Right lobe of liver (tissue), 6 donors: ENCODE data around the gene AURKA. TPM values are rescaled to one million over a fixed set of nuclear protein-coding genes. Genes with fewer than 3 reads are reported as not detected.

Experiments
- ATAC-seq, 4 donors: fragments of 200-7000 bp; cut with Tn5 transposase; one replicate each; pipeline ENCODE4 v1.9.1; 2020; ENCODE audit warnings: mild to moderate bottlenecking in 4 of 4, moderate library complexity in 4 of 4
- DNase-seq, 3 donors: peaks; one replicate each; pipeline ENCODE4 v3.0.0-alpha.2; 2020
- H3K27ac ChIP-seq, 3 donors: fragments of 200-600 bp; one replicate each; pipeline ENCODE4 v1.8.0; 2022
- H3K27me3 ChIP-seq, 2 donors: fragments of 200-600 bp; one replicate each; pipeline ENCODE4 v1.8.0; 2022
- H3K36me3 ChIP-seq, 4 donors: fragments of 200-600 bp; sonication (generic) in 1 of 4; one replicate each; pipeline versions ENCODE4 v1.5.1 to v1.8.0; 2017 to 2022; ENCODE audit warnings: control low read depth in 1 of 4
- H3K4me1 ChIP-seq, 4 donors: fragments of 200-600 bp; sonication (generic) in 1 of 4; one replicate each; pipeline versions ENCODE4 v1.5.1 to v1.8.0; 2017 to 2022; ENCODE audit warnings: control low read depth in 1 of 4
- H3K4me3 ChIP-seq, 3 donors: fragments of 200-600 bp; one replicate each; pipeline ENCODE4 v1.8.0; 2022
- H3K9me3 ChIP-seq, 4 donors: fragments of 200-600 bp; sonication (generic) in 1 of 4; one replicate each; pipeline versions ENCODE4 v1.5.1 to v1.8.0; 2017 to 2022; ENCODE audit warnings: control low read depth in 1 of 4
- POLR2A ChIP-seq: fragments of 450-650 bp; IDR thresholded peaks from one replicate; pipeline ENCODE4 v1.6.1; 2017; ENCODE audit warnings: antibody characterized with exemption, mild to moderate bottlenecking
- WGBS: methylation state at CpG from one replicate; pipeline ENCODE4 v1.1.6; 2018; ENCODE audit warnings: low coverage, low lambda C conversion rate; ENCODE audit not compliant: insufficient coverage; ENCODE audit errors: missing lambda C conversion rate; 5-methylcytosine and 5-hydroxymethylcytosine counted together
- intact Hi-C, 2 donors: fragments of 100-400 bp; cut with DNase I; formaldehyde crosslinking; loops; one replicate each; pipeline versions ENCODE4 v1.11.2 to v1.14.1; 2022
- total RNA-seq, 6 experiments: library from RNA; depleted of rRNA in 2 of 6; stranded (reverse); fragments of >200 nt in 2 of 6; fragmentation: NEBNext Ultra II Directional in 3 of 6; extraction: Animal tissue kit (Norgen Biotek cat#: 25700) in 3 of 6; gene quantifications; one replicate each; pipeline versions ENCODE4 v1.1.0 to v1.2.4, GENCODE V29; 2016 to 2023
- TF ChIP-seq, protein P1 (sequence below), 4 donors: fragments of 200-600 bp in 3 of 4; fragments of 450-650 bp in 1 of 4; IDR thresholded peaks; one replicate each; pipeline versions ENCODE4 v1.5.1 to v1.8.0; 2016 to 2022; ENCODE audit warnings: antibody characterized with exemption in 4 of 4, mild to moderate bottlenecking in 2 of 4
- donor health status: DM: no; HTN: yes; CAD: no.
- donor health status: DM: no; HTN: no; CAD: no.
- donor health status: DM: no; HTN: no; CAD: no.
- donor health status: DM: no; HTN: yes; CAD: no.
- donor health status: DM: no; HTN: yes; CAD: no.

AURKA gene
- total RNA-seq, 6 experiments from 2014 or later: 1.5 to 7.4 (median 2.5) TPM

- intact Hi-C loops: no loop called here
- 65% methylated on average over 4 of the region's 4 CpGs for WGBS
- Histone ChIP-seq H3K9me3 (no peaks in the 10 kb centered on the region), H3K27me3 (no peaks in the 10 kb centered on the region), H3K4me1 (no peaks in the 10 kb centered on the region), H3K36me3 (no peaks in the 10 kb centered on the region), H3K4me3 (no peak overlapping the region), H3K27ac (no peak overlapping the region)
- DNase-seq: peak in 1 of 3 donors; percentile 36
- no peak for TF ChIP-seq POLR2A
- TF ChIP-seq, protein P1, sequence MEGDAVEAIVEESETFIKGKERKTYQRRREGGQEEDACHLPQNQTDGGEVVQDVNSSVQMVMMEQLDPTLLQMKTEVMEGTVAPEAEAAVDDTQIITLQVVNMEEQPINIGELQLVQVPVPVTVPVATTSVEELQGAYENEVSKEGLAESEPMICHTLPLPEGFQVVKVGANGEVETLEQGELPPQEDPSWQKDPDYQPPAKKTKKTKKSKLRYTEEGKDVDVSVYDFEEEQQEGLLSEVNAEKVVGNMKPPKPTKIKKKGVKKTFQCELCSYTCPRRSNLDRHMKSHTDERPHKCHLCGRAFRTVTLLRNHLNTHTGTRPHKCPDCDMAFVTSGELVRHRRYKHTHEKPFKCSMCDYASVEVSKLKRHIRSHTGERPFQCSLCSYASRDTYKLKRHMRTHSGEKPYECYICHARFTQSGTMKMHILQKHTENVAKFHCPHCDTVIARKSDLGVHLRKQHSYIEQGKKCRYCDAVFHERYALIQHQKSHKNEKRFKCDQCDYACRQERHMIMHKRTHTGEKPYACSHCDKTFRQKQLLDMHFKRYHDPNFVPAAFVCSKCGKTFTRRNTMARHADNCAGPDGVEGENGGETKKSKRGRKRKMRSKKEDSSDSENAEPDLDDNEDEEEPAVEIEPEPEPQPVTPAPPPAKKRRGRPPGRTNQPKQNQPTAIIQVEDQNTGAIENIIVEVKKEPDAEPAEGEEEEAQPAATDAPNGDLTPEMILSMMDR (IDR thresholded peaks at IDR 0.05): no peak
- no peak for ATAC-seq
These were observed 38.4 kb upstream of the AURKA start for GRCh38 chr20:56430461-56430860.

DNA sequence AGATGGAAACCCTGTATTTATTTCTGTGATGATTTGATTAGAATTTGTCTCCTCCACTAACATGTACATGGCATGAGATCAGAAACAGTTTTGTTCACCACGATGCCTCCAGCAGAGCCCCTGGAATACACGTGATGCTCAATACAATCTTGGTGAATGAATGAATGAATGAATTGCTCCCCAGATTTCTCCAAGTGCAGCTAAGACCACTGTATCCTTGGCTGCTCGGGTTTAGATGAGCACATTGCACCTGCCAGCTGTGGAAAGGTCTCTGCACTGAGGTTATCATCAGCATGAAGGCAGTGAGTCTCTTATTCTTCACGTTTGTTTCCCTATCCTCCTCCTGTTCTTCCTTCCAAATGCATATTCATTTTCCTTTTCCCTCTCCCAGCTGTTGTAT lies 37.9 kb upstream of the AURKA start:
- ATAC-seq: no peak
- no peaks in the 10 kb centered on the region for H3K27me3 ChIP-seq
- H3K27ac ChIP-seq: no peak overlapping the region
- TF ChIP-seq POLR2A: no peak
- TF ChIP-seq, protein P1 (IDR thresholded peaks at IDR 0.05): no peak
- no peak overlapping the region for H3K4me3 ChIP-seq
- 40% methylated on average over 4 of the region's 4 CpGs for WGBS
- DNase-seq: peak in 1 of 3 donors; percentile 23
- intact Hi-C loops: no loop called here
- H3K36me3 ChIP-seq: no peaks in the 10 kb centered on the region
- H3K4me1 ChIP-seq: no peaks in the 10 kb centered on the region
- no peaks in the 10 kb centered on the region for H3K9me3 ChIP-seq

DNA sequence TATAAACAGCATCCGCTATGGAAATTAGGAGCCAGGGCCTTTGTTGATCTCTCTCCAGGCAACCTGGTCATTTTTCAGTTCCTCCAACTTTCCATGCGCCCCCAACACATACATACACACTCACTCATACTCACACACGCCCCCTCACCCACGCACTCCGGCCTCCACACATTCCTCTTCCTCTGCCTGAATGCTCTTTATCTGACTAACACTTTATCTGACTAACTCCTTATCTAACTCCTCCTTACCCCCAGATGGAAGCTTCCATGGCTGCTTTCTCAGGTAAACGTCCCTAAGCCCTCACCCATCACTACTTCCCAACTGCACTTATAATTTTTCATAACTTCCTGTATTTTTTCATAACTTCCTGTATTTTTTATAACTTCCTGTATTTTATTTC lies 37.5 kb upstream of the AURKA start:
- H3K4me3 ChIP-seq: no peak overlapping the region
- DNase-seq: peak in 1 of 3 donors; percentile 23
- intact Hi-C loops: no loop called here
- 60% methylated on average over 6 of the region's 6 CpGs for WGBS
- TF ChIP-seq POLR2A: no peak
- TF ChIP-seq, protein P1 (IDR thresholded peaks at IDR 0.05): no peak
- no peak for ATAC-seq
- no peaks in the 10 kb centered on the region for H3K27me3 ChIP-seq
- no peak overlapping the region for H3K27ac ChIP-seq
- no peaks in the 10 kb centered on the region for H3K36me3 ChIP-seq
- H3K9me3 ChIP-seq: no peaks in the 10 kb centered on the region
- no peaks in the 10 kb centered on the region for H3K4me1 ChIP-seq

GRCh38 chr20:56428881-56429280 lies 36.9 kb upstream of the AURKA start:
- Histone ChIP-seq H3K27ac (no peak overlapping the region), H3K36me3 (no peaks in the 10 kb centered on the region), H3K4me1 (no peaks in the 10 kb centered on the region), H3K9me3 (no peaks in the 10 kb centered on the region), H3K27me3 (no peaks in the 10 kb centered on the region), H3K4me3 (no peak overlapping the region)
- intact Hi-C loops: no loop called here
- ATAC-seq: no peak
- 51% methylated on average over 5 of the region's 8 CpGs for WGBS
- no peak for TF ChIP-seq POLR2A
- peak in 1 of 3 donors; percentile 36 for DNase-seq

GRCh38 chr20:56428410-56428809 lies 36.4 kb upstream of the AURKA start:
- TF ChIP-seq, protein P1 (IDR thresholded peaks at IDR 0.05): no peak
- no peak for TF ChIP-seq POLR2A
- Histone ChIP-seq H3K27me3 (no peaks in the 10 kb centered on the region), H3K4me1 (no peaks in the 10 kb centered on the region), H3K9me3 (no peaks in the 10 kb centered on the region), H3K36me3 (no peaks in the 10 kb centered on the region), H3K27ac (no peak overlapping the region), H3K4me3 (no peak overlapping the region)
- WGBS: 100% methylated on average over 2 of the region's 5 CpGs
- no peak for ATAC-seq
- intact Hi-C loops: no loop called here
- DNase-seq: peak in 1 of 3 donors; percentile 32
